Anterior cingulate cortex (tissue), 58 donors: ENCODE results near the gene GPR176.
"Not testable (repeated sequence)": the region's sequence is repeated elsewhere in the genome, so short reads cannot be mapped to it uniquely, and the experiment has no call there.

Experiments used
- DNase-seq, 58 donors: peaks; one replicate each; lab custom pipeline; 2025; lab: John Stamatoyannopoulos, UW

GPR176 gene

DNA sequence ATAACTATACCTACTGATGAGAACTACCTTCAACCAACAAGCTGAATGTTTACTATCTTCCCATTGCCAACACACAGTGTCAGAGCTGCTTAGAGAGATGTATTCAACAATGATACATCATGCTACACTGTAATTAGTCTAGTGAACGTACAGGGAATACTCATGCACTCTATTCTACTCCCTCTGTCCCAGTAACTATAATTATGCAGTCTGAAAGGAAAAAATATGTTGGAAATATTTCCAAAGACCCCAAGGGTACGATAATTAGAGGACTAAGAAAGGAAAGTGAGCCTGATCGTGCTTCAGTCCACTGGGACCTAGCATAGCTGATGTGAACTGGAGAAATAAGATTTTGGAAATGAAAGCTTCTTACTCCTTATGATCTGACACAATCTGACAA lies 100.5 kb downstream of the GPR176 start:
- no peak for DNase-seq

DNA sequence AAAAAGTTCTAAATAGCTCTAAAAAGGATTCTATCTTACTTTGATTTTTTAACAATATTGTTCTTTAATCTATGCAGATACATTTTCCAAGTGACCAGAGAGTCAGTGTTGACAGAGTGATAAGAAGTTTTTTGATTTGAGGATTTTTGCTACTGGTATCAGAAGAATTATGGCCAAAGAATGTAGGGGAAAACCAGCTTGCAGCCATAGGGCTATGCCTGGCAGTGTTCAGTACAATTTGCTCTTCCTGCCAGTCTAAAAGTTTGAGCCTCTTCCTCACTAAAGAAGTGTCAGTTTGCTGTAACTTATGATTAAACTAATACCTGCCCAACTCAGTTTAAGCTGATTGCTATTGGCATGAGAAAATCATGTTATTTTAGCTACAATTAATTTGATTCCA lies 102.2 kb downstream of the GPR176 start:
- DNase-seq, result no peak

DNA sequence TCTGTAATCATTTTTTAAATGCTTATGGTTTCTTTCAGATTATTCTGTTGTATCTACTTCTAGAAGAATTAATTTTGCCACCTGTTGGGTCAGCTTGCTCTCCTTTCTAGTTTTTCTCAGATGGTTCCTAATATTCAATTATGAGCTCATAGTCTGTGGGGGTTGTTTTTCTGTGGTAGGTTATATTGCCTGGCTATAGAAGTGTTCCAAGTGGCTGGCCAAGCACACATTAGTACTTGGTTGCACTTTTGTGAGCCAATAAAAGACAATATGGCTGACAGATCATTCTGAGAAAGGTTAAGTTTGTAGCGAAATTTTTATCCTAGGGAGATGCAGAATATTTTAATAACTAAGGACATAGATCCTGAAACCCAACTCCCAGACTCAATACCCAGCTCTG lies 105.6 kb downstream of the GPR176 start:
- DNase-seq, result no peak

DNA sequence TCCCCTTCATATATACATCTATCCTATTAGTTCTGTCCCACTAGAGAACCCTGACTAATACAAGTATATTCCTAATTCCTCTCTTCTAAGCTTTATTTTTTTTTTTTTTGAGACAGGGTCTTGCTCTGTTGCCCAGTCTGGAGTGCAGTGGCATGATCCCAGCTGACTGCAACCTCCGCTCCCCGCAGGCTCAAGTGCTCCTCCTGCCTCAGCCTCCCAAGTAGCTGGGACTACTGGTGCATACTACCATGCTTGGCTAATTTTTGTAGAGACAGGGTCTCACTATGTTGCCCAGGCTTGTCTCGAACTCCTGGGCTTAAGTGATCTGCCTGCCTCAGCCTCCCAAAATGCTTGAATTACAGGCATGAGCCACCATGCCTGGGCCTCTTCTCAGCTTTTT lies 107.4 kb downstream of the GPR176 start:
- DNase-seq, result not testable (repeated sequence)

DNA sequence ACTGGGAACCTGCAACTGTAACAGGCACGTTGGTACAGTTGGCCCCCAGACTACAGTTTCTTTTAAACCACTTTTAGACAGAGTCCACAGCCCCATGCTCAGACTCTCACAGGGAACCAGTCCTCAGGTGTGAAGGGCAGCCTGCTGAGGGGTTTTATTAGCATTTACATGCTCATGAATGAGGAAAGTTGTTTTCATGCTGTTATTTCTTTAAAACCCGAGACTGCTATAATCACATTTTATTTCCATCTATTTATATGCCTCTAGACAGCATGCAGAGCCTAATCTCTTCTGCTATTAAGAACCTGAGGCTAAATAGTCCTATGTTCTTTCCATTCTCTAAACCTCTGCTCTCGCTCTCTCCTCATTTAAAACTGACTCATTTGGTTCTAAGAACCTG lies 111.2 kb downstream of the GPR176 start:
- no peak for DNase-seq

DNA sequence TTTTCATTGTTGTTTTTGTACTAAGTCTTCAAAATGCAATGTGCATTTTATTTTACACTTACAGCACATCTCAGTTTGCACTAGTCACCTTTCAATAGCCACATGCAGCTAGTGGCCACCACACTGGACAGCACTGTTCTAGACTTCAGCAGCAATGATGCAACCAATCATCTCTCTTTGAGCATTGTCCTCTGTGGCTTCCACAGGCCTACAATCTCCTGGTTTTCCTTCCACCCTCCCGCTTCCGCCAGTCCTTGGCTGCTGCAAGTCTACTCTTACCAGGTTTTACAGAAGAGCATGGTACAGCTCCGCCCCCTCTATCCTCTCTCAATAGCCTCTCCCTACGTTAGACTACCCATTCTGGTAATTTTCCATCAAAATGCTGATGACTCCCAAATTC lies 112.3 kb downstream of the GPR176 start:
- no peak for DNase-seq

DNA sequence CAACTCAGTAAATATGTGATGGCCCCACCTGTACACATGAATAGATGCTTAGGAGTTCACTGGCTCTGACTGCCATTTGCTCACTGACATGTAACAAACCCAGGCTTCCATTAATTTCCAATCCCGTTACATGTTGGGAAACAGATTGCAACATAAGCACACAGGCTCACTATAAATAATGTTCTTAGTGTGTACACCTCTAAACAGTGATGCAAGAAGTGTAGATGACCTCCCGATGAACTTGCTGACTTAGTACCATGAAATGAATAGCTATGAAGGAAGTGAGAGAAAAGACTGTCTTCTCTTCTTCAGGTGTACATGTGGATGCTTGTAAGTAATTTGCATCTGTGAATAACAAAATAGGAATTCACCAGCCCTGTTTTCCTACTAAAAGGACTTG lies 116.0 kb downstream of the GPR176 start:
- DNase-seq, result no peak

DNA sequence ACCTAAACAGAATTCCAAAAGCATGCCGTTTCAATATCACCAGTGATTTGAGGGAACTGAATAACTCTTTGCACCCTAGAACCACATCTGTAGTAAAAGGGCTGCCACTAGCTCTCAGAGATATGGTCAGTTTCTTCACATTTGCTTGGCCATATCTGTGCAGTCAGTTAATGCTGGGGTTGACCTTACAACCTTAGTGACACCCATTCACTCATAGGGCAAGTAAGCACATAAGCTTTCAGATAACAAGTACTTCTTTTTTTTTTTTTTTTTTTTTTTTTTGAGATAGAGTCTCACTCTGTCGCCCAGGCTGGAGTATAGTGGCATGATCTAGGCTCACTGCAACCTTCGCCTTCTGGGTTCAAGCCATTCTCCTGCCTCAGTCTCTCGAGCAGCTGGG lies 117.0 kb downstream of the GPR176 start:
- DNase-seq, result no peak

DNA sequence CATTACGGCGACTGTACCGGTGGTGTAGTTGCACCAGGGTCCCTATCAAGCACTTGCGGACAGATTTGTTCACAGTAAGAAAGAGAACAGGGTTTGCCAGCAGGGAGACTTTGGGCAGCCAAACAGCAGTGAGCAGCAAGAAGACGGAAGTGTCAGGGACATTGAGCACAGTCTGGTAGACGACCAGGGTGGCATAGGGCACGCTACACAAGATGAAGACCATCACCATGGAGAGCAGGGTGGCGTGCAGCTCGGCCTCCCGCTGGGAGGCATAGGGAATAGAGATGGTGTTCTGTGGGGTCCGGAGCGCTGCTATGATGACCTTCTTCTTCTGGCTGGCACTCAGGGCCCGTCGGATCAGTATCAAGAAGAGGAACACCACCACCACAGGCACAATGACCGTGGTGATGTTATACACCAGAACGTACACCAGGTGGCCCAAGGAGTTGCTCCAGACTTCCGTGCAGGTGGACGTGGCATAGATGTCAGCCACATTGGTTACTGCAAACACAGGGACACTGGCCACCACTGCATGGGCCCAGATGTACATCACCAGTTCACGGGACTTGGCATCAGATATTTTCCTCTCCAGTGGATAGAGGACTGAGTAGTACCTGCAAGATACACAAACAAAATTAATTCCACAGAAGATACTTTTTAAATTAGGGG lies 118.3 kb downstream of the GPR176 start:
- DNase-seq, result peak in 3 of 58 donors; percentile 6 to 21 (median 12)

DNA sequence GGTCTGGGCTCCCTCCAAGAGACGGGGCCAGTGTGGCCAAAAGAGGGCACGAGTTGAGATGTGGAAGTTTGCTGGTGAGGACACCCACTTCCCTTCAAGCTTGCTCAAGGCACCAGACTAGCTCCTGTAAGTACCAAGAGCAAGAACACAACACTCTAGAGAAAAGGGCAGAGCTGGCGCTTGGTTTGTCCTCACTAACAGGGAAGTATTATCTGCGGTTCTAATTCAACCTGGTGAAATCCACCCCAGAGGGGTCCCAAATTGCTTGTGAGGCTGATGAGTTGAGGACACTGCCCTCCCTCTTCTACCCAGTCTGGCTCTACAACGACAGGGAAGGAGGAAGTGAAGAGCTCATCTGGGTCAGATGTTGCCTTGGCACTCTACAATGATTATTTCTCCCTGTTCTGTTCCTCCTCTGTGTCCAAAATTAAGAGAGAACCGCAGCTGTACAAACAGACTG lies 120.5 kb downstream of the GPR176 start:
- no peak for DNase-seq

DNA sequence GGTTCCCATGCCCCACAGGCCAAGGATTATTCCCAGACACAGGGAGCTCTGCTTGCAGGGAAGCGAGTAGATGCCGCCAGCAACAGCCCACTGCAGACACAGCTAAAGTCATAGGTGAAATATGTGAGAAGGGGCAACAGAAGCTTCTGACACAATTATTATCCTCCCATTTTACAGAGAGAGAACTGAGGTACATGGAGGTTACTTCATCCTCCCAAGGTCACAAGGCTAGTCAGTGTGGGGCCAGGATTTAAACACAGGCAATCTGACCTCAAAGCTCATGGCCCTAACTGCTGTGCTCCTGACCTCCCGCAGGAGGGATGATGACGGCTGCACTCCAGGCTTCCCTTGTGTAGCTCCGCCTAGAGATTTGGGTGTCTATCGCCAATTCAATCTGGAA lies 121.7 kb downstream of the GPR176 start:
- no peak for DNase-seq

DNA sequence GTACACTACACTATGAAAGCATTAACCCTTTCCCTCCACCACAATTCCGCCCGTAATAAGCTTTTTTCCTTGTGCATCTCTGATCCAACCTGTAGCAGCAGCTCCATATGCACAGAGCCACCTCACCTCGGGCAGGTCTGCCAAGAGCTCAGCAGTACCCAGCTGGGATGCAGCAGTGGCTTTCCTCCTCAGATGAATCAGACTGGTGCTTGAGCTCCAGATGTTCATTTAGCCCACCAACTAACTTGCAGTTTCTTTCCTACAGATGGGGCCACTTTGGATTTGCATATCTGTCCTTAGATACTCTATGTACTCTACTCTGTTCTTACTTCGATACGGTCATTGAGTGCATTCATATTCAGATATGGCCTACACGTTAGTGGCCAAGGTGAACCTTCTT lies 122.7 kb downstream of the GPR176 start:
- DNase-seq, result no peak

DNA sequence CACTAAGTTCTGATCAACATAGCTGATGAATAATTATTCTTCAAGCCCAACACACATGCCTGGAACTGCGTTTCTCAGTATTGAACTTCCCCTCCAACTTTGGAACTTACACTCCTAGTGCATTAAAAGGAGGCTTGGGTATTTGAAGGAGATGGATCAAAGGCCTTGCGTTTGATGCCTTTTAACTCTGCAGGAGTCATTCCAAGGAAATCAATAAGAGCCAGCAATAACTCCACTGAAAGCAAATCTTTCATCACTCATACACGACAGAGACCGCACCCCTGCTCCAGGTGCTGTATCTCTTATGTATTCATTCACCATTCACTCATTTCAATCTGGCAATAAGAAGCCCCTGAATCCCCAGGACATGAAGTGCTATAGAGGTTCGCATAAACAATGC lies 123.5 kb downstream of the GPR176 start:
- no peak for DNase-seq

DNA sequence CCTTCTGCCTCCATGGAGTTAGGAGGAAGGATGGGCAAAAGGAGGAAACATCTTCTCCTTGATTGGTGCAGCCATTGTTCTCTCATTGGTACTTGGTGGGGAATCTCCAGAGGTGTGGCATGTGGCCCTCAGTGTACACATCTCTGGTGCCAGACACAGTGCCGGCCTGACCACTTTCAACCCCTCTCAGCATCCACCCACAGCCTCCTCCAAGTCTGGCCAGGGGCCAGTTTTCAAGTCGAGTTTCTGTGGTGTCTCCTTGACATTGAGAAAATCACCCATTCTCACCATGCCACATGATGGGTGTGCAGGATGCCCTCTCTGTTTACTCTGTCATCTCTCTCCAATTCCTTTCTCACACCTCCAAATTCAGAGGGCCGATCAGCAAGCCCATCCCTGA lies 124.6 kb downstream of the GPR176 start:
- DNase-seq, result no peak

DNA sequence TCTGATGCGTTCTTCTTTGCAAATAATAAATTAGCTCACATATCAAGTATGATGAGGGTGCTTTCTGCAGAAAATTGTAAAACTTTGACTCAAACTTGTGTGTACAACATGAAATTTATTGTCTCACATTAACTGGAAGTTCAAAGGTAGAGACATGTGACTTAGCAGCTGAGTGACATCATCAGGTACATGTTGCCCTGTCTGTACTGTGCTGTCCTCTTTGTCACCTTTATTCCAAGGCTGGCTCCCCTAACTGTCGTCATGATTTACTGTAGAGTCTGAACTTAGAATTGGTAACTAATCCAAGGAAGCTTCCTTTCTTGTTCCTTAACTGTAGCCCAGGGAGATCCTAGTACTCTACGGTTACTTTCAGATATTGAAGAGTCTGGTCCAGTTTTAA lies 125.1 kb downstream of the GPR176 start:
- no peak for DNase-seq

DNA sequence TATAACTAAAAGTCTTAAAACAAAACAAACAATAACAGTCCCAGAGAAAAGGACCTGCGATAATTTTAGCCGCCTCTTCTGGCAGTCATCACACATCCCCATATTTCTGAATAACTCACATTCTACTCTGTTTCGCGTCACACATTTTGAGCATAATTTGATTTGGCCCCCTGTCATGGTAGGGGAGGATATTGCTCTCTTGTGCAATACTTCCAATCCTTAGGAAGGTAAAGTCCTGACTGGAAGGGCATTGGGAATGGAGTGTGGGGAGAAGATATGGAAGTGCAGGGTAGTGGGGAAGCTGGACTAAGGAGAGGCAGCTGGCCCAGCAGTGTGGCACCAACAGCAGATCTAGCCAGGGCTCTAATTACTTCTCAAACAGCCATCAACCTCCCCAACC lies 126.1 kb downstream of the GPR176 start:
- DNase-seq, result no peak

DNA sequence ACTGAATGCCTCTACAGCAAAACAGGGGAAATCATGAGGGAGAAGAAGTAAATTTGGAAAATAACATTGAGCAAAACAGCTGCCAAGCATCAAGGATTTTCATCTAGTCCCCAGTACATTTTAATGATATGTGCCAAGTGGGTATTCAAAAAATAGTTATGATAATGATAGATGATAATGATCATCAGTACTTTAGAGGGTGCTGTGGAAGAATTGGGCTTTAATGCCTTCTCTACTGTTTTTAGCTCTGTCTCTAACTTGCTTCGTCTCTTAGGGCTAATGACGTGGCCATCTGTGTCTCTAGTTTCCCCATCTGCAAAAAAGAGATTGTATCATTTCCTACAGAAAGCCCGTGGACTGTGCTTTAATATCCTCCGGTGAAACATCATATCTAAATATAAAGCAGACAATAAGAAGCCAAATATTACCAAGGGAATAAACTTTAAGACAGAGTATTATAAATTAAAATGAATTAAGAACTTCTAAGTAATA lies 127.2 kb downstream of the GPR176 start:
- no peak for DNase-seq

DNA sequence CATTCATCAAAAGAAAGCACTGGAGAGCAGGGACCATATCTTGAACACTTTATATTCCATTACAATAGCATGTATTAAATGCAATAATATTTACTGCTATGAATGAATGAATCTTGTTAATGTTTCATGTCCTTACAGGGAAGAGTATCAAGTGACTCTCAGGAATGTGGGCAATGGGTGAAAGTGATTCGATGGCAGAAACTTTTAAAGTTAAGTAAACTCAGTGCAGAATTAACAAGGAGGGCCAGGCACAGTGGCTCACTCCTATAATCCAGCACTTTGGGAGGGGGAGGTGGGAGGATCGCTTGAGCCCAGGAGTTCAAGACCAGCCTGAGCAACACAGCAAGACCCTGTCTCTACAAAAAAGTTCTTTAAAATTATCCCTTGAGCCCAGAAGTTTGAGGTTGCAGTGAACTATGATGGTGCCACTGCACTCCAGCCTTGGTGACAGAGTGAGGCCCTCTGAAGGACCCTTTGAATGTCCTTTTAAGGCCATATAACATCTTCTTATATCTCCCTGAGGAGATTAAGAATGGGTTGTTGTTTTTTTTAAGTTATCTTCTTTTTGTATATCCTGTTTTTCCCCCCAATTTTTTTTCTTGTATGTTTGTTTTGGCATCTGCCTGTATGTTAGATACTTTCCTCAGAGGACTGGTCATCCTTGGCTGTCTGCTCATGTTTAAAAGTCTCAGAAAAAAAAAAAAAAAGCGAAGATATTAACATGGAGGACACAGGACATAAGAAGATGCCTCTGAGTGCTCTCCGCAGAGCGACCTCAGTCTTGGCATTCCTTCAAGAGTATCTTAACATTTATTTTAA lies 127.8 kb downstream of the GPR176 start:
- no peak for DNase-seq

DNA sequence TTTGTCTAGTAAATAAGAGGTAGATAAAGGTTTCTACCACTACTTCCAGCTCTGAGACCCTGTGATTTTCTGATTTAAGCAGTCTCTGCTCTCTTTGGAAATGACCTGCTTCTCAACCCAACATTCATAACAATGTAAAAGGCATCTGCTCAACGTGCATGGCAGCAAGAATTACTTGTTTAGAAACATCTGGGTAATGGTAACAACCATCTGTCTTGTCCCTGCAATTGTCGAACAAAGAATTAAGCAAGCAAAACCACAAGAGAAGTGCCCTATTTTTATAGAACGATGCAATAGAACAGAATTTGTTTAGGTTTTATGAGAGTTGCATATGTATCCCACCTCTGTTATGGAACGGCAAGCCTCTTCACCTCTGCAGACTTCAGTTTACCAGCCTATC lies 130.3 kb downstream of the GPR176 start:
- DNase-seq, result no peak

DNA sequence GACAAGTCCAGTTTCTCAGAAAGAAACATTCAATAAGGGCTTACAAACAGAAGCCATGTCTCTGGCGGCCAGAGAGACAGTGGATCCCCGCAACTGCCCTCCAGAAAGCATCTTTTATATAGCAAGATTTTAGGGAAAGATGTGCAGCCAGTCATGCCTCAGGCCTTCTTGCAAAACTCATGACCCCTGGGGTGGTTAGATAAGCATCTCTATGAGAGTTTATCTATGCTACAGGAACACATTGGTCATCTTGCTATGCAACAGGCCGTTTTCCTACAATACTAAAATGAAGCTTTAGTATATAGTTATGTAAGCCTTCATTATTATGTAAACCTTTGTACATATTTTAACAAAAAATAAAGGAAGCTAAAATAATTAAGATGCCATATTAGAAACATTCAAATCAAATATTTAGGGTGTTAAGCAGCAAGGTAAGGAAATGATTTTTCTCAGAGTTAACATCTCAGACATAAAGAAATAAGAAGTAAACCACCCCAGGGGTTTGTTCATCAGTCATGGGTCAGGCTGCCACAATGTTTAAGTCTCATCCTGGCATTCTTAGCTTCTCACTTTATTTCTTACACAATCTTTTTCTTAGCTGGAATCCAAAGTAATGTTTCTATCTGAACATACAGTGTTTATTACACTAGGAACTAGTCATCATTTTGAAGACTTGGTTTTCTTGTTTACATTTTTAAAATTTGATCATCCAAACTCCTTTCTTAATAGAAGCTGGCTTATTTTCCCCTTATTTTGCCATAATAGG lies 131.1 kb downstream of the GPR176 start:
- DNase-seq, result no peak

DNA sequence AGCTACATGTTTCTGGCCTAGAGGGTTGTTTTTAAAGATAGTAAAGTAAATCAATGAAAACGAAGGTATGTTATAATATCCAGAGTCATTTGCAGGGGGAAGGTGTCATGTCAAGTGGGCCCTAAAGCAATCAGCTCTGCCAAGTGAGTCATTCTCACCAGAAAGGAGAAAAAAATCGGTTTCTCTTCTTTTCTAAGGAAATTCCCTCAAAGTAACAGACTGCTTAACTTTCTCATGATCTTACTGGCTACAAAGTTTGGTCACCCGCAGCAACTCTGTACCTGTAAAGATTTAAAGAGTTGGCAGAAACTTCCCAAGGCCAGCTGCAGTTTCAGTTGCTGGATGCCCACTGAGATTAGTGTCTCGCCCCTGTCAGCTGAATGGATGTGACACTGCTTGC lies 132.0 kb downstream of the GPR176 start:
- DNase-seq, result no peak
